Measurements from ENCODE around the gene SYT13.

GRCh38 chr11:45211732-45212131, 74.4 kb downstream of the SYT13 start:
- TF ChIP-seq, protein P1, sequence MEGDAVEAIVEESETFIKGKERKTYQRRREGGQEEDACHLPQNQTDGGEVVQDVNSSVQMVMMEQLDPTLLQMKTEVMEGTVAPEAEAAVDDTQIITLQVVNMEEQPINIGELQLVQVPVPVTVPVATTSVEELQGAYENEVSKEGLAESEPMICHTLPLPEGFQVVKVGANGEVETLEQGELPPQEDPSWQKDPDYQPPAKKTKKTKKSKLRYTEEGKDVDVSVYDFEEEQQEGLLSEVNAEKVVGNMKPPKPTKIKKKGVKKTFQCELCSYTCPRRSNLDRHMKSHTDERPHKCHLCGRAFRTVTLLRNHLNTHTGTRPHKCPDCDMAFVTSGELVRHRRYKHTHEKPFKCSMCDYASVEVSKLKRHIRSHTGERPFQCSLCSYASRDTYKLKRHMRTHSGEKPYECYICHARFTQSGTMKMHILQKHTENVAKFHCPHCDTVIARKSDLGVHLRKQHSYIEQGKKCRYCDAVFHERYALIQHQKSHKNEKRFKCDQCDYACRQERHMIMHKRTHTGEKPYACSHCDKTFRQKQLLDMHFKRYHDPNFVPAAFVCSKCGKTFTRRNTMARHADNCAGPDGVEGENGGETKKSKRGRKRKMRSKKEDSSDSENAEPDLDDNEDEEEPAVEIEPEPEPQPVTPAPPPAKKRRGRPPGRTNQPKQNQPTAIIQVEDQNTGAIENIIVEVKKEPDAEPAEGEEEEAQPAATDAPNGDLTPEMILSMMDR (conservative IDR thresholded peaks at IDR 0.05): no peak
- TF ChIP-seq EZH2 (IDR thresholded peaks at IDR 0.05; ENCODE audit: low read depth): no peak

All from PC-9 (cell line).